Stimulated activated CD8-positive, alpha-beta memory T cell treated with anti-CD3 and anti-CD28 coated beads, Interleukin-2, amount 100 ng/mL, for 1 hour (primary cell): ENCODE results near the gene ENG.
"Not testable (repeated sequence)": the region's sequence is repeated elsewhere in the genome, so short reads cannot be mapped to it uniquely, and the experiment has no call there.

Source experiments
- DNase-seq, 2 donors: peaks; one replicate each; pipeline ENCODE4 v3.0.0-alpha.2; 2020; ENCODE audit warnings: low read depth in 2 of 2

Gene ENG

DNA sequence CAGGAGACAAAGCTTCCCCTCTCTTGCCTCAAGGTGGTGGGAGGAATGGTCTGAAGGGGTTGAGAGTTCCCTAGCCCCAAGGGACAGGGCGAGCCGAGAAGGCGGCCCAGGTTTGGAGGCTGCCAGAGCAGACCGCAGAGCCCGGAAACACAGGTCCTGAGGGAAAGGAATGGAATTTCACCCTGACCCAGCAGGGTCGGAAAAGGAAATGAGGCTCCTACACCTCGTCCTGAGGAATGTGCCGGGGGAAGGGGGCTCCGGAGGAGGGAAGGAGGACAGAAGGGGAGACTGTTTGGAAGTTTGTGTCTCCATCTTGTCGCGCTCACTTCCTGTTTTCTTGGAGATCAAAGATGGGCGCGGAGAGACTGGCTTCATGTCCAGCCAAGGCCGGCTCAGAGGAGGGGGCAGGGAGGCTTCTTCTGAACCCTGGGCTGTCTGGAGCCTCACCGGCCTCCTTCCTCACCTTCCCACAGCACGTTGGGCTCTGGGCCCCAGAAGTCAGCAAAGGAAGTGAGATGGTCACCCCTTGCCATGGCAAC, 9.6 kb downstream of the ENG start:
- DNase-seq = no peak

GRCh38 chr9:127841087-127841835, 13.2 kb downstream of the ENG start:
- no peak for DNase-seq

GRCh38 chr9:127838375-127839078, 15.9 kb downstream of the ENG start:
- DNase-seq = no peak

- no peak for DNase-seq
Measured at GRCh38 chr9:127837346-127837745, 17.1 kb downstream of the ENG start.

- DNase-seq = not testable (repeated sequence)
Measured at GRCh38 chr9:127836561-127836960, 17.9 kb downstream of the ENG start.

- DNase-seq = no peak
Measured at GRCh38 chr9:127835991-127836516, 18.4 kb downstream of the ENG start.

DNA sequence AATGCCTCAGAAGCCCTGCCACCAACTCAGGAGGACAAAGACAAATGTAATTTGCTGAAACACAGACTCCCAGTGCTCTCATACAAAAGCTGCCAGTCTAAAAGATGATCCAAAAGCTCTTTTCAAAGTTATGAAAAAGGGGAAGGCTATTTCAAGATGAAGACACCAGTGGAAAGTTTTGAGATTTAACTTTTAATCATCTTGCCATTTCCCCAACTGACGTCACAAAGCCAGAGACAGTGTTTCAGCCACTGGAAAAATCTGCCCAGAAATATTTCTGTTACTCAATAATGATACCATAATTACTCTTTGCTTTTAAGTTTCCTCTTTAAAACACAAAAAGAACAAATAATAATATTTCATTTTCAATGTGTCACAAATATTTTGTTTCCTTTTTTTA, 20.9 kb downstream of the ENG start:
- no peak for DNase-seq

GRCh38 chr9:127832248-127832647, 22.2 kb downstream of the ENG start:
- no peak for DNase-seq

- no peak for DNase-seq
Measured at GRCh38 chr9:127829205-127829906, 25.1 kb downstream of the ENG start.

DNA sequence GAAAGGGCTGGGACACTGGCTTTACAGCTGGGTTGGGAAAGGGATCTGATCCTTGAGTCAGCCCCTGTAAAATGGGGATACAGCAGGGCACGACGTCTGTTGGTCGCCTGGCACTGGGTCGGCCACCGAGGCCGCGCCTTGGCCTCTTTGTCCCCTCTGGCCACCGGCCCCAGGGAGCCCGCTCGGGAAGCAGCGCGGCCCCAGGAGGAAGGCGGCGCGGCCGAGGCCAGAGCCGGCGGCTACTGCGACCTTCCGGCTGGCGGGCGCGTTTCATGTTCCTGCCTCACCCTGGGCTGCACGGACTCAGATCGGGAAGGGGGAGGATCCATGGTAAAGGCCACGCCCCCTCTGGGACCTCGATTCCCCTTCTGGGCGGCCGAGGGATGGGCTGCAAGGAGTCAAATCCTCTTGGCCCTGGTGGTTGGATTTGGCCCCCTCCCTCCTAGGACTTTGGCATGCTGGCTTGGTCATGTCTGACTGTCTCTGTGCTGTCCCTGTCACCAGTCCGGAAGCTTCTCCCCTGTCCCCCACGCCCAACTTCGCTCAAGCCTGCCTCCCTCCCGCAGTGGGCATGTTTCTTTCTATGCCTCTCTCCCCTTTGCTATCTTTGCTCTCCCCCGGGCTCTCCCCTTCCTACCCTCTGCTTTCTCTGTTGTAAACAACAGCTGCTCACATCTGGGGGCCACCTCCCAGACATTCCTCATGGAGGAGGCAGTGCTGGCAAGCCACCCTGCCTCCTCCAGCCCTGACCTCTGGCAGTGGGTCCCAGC, 26.0 kb downstream of the ENG start:
- DNase-seq = no peak

DNA sequence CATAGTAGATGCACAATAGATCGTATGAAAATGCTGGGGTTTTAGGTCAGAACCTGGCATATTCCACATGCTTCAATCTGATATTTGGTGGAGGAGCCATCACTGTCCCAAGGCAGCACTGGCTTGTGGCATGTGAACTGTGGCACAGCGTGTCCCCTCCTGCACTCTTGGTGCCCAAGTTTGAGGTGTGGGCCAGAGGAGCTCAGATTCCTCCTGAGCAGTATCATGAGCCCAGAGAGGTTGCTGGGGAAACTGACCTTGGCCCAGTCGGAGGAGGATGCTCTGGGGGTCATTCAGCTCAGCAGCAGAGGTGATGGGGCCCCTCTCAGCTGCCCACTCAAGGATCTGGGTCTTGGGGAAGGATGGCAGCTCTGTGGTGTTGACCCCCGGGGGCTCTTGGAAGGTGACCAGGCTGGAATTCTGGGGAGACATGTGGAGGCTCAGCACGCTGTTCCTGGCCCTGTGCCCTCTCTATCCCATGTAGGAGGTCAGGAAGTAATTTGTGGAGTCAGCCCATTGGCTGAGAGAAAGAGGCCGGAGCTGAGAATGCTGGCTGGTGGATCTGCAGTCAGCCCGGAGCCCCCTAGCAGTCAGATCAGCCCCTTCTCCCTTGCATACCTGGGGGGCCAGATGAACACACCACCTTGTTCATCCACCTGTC, 28.1 kb downstream of the ENG start:
- DNase-seq = no peak

GRCh38 chr9:127825319-127826051, 29.0 kb downstream of the ENG start:
- DNase-seq = no peak

- no peak for DNase-seq
Measured at GRCh38 chr9:127822108-127822507, 32.4 kb downstream of the ENG start.

- DNase-seq = no peak
Measured at GRCh38 chr9:127818574-127818973, 35.9 kb downstream of the ENG start.

DNA sequence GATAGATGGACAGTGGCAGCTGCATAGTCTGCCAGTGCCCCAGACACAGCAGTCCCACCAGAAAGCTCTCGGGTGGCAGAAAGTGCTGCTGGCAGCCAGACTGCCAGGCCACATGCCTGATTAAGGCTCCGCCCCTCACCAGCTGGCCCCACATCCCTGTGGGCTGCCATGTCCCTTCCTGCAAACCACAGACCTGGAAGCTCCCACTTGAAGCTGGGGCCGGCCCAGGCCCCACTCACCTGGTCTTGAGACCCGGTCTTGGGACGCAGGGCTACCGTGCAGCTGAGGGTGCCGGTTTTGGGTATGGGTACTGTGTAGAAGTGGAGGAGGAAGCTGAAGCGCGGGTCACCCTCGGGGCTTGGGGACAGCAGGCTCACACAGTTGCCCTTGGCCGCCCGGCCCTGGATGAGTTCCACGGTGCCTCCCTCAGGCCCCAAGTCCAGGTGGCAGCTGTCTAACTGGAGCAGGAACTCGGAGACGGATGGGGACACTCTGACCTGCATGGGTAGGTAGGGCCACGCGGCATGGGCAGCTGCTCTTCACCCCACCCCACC, 36.5 kb downstream of the ENG start:
- DNase-seq = no peak

DNA sequence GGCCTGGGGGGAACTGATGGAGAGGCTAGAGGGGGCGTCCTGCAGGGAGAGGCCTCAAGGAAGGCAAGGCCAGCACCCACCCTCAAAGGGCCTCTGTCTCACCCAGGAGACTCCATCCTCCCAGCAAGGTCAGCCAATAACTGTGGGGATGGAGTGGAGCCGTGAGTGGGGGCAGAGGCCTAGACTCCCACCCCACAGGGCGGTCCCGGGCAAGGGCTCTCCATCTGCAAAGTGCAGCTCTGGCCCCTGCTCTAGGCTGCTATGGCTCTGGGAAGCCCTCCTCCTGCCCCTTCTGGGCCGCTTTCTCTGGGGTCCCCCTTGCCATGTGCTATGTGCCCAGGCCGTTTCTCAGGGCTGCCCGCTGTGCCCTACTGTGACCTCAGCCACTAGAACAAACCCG, 37.7 kb downstream of the ENG start:
- DNase-seq = no peak

DNA sequence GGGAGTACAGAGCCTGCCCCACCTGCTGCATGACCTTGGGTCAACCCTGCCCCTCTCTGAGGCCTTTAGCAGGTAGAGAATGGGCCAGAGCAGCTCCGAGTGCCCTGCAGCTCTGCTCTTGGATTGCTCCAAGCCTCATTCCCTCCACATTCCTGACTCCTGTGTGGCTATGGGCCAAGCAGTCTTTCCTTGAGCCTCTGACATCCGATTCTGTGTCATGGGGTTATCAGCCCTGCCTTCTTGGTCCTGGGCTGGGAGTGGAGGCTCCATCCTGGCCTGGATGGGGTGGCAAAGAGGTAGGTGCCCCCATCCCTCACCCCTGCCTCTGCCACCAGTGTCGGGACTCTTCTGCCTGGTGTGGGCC, 38.1 kb downstream of the ENG start:
- DNase-seq = no peak

DNA sequence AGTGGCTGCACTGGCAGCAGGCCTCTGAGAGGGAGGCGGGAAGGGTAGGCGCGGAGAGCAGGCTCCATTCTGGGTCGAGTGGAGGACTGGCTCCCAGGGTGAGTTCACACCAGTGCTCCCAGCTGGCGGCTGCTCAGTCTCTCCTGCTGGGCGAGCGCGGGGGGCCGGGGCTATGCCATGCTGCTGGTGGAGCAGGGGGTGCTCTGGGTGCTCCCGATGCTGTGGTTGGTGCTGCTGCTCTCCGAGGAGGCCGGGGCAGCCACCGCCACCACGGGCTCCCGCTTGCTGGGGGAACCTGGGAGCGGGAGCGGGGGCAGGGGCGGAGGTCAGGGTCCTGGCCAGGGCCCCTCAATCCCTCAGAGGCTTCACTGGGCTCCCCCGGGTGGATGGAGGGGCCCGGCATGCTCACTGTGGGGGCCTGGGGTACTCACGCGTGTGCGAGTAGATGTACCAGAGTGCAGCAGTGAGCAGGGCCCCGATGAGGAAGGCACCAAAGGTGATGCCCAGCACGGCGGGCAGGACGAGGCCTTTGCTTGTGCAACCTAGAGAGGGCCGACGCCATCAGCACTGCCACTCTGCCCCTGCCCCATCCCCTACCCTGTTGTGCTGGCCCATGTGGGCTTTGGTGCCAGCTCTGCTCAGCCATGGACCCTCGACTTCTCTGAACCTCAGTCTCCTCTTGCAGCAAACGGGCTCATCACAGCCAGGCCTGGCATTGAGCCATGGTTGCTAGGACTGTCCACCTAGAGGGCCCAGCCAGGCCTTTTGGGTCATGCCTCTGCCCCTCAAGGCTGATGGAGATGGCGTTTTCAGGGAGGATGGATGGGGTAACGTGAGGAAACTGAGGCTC, 38.7 kb downstream of the ENG start:
- DNase-seq = no peak
